Tibial artery (tissue), 4 donors: ENCODE results near the gene COQ7.

Experiments
- DNase-seq, 2 donors: peaks; one replicate each; pipeline ENCODE4 v3.0.0-alpha.2; 2019
- H3K27ac ChIP-seq, 2 donors: fragments of 200-600 bp; sonication (generic) in 1 of 2; 1 replicate in 1 of 2; 2 replicates in 1 of 2; pipeline ENCODE4 v1.5.1; 2018 to 2019; ENCODE audit warnings: mild to moderate bottlenecking in 1 of 2
- H3K27me3 ChIP-seq, 2 donors: fragments of 200-600 bp; sonication (generic) in 1 of 2; one replicate each; pipeline versions ENCODE4 v1.5.1 to v1.6.0; 2016 to 2019
- H3K36me3 ChIP-seq, 3 donors: fragments of 200-600 bp; sonication (generic) in 2 of 3; one replicate each; pipeline ENCODE4 v1.5.1; 2016 to 2019; ENCODE audit warnings: mild to moderate bottlenecking in 2 of 3
- H3K4me1 ChIP-seq, 4 donors: fragments of 200-600 bp; sonication (generic) in 2 of 4; 1 replicate in 3 of 4; 2 replicates in 1 of 4; pipeline ENCODE4 v1.5.1; 2016 to 2019
- H3K4me3 ChIP-seq, 2 donors: fragments of 200-600 bp; sonication (generic) in 1 of 2; 1 replicate in 1 of 2; 2 replicates in 1 of 2; pipeline ENCODE4 v1.5.1; 2018 to 2019; ENCODE audit warnings: mild to moderate bottlenecking in 2 of 2
- H3K9me3 ChIP-seq, 3 donors: fragments of 200-600 bp; sonication (generic) in 1 of 3; one replicate each; pipeline ENCODE4 v1.5.1; 2016 to 2019
- CTCF ChIP-seq, 2 experiments: fragments of 200-600 bp in 1 of 2; fragments of 450-650 bp in 1 of 2; IDR thresholded peaks; one replicate each; pipeline ENCODE4 v1.5.1; 2017 to 2019; ENCODE audit warnings: antibody characterized with exemption in 2 of 2, mild to moderate bottlenecking in 1 of 2, moderate library complexity in 1 of 2
- intact Hi-C: fragments of 100-400 bp; cut with DNase I; formaldehyde crosslinking; loops from one replicate; pipeline ENCODE4 v1.15.0; 2023; ENCODE audit warnings: low total_unique reads

The COQ7 gene

GRCh38 chr16:19123535-19124178, 56.2 kb downstream of the COQ7 start:
- no peak for TF ChIP-seq CTCF (IDR thresholded peaks at IDR 0.05)
- H3K27ac ChIP-seq: no peak overlapping the region
- H3K36me3 ChIP-seq: peaks cover 0 to 12% (median 9%) of the 10 kb centered on the region in 3 donors
- no peak overlapping the region for H3K4me3 ChIP-seq
- no peak for DNase-seq
- H3K4me1 ChIP-seq: peaks cover 0 to 20% (median 13%) of the 10 kb centered on the region in 4 donors
- H3K9me3 ChIP-seq: no peaks in the 10 kb centered on the region
- intact Hi-C loops: no loop called here
- H3K27me3 ChIP-seq: no peaks in the 10 kb centered on the region

- TF ChIP-seq CTCF (IDR thresholded peaks at IDR 0.05): no peak
- intact Hi-C loops: no loop called here
- no peak overlapping the region for H3K27ac ChIP-seq
- no peak for DNase-seq
- no peak overlapping the region for H3K4me3 ChIP-seq
- peaks cover 0 to 15% (median 11%) of the 10 kb centered on the region in 4 donors for H3K4me1 ChIP-seq
- peaks cover 0 to 10% (median 7%) of the 10 kb centered on the region in 3 donors for H3K36me3 ChIP-seq
- no peaks in the 10 kb centered on the region for H3K27me3 ChIP-seq
- no peaks in the 10 kb centered on the region for H3K9me3 ChIP-seq
These were observed 58.9 kb downstream of the COQ7 start for GRCh38 chr16:19126300-19126699.

GRCh38 chr16:19127205-19127604, 59.8 kb downstream of the COQ7 start:
- no peak for TF ChIP-seq CTCF (IDR thresholded peaks at IDR 0.05)

GRCh38 chr16:19127674-19128131, 60.3 kb downstream of the COQ7 start:
- no peaks in the 10 kb centered on the region for H3K9me3 ChIP-seq
- peaks cover 0 to 23% (median 18%) of the 10 kb centered on the region in 4 donors for H3K4me1 ChIP-seq
- H3K4me3 ChIP-seq: no peak overlapping the region
- no peak for DNase-seq
- H3K36me3 ChIP-seq: peaks cover 0 to 3% (median 0%) of the 10 kb centered on the region in 3 donors
- no peak for TF ChIP-seq CTCF (IDR thresholded peaks at IDR 0.05)
- intact Hi-C loops: no loop called here
- H3K27me3 ChIP-seq: no peaks in the 10 kb centered on the region
- no peak overlapping the region for H3K27ac ChIP-seq

More at GRCh38 chr16:19127205-19127604, 59.8 kb downstream of the COQ7 start:
- no peak for DNase-seq
- Histone ChIP-seq H3K27me3 (no peaks in the 10 kb centered on the region), H3K4me3 (no peak overlapping the region), H3K9me3 (no peaks in the 10 kb centered on the region), H3K4me1 (peaks cover 0 to 20% (median 17%) of the 10 kb centered on the region in 4 donors), H3K27ac (no peak overlapping the region), H3K36me3 (peaks cover 0 to 3% (median 0%) of the 10 kb centered on the region in 3 donors)
- intact Hi-C loops: no loop called here

- Histone ChIP-seq H3K4me1 (peaks cover 0 to 24% (median 18%) of the 10 kb centered on the region in 4 donors), H3K27me3 (no peaks in the 10 kb centered on the region), H3K4me3 (no peak overlapping the region), H3K9me3 (no peaks in the 10 kb centered on the region), H3K36me3 (peaks cover 0 to 3% (median 0%) of the 10 kb centered on the region in 3 donors), H3K27ac (no peak overlapping the region)
- no peak for DNase-seq
- intact Hi-C loops: no loop called here
- no peak for TF ChIP-seq CTCF (IDR thresholded peaks at IDR 0.05)
These were observed 61.2 kb downstream of the COQ7 start for GRCh38 chr16:19128454-19129200.
